GM18511 (cell line): ENCODE measurements around the gene ADAMTS19.

Experiments used
- ATAC-seq: cut with Tn5 transposase; IDR thresholded peaks from one replicate; pipeline ENCODE4 v1.9.1; 2021; ENCODE audit warnings: mild to moderate bottlenecking, moderate library complexity; ENCODE audit not compliant: unreplicated experiment

The ADAMTS19 gene

DNA sequence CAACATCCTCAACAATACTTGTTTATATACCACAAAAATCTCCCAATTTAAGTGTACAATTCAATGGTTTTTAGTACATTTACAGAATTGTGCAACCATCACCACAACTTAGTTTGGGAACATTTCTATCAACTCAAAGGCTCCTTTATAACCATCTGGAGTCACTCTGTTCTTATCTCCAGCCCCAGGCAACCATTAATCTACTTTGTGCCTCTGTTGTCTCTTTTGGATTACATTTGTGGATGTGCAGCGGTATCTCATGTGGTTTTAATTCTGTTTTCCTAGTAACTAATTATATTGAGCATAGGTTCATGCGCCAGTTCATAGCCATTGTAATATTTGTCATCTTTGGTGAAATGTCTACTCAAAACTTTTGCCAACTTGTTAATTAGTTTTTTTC is 14.4 kb downstream of the ADAMTS19 start:
- no peak for ATAC-seq

DNA sequence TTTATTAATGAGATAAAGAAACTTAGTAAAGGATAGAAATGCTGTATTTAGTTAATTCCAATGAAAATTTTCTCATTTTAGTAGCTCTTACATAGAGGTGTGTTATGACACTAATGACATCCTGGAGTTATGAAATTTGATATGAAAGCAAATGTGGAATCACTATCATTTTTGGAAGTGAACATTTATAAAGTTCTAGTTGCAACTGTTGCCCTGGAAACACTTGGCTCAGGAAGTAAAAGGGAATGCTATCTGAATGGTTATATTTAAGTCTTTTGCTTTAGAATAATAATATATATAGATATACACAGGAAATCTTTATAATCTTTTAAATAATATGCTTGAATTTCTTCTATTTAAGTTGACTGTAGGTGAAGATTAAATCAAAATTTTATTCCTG is 16.7 kb downstream of the ADAMTS19 start:
- ATAC-seq, result no peak

DNA sequence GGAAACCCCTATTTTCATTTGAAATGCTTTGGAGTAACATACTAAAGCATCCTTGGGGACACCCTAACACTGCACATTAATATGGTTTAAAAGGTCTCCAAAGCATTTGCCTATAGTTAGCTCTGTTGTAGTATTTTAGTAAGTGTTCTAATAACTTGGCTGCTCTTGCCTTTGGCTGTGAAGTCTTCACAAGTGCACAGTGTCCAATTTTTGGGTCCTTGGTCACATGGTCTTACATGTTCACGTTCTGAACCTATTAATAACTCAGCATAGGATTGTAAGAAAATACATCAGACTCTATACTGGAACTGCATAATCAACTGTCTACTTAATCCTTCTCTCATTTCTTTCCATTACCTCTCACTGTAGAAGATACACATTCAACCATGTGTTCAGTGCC is 17.4 kb downstream of the ADAMTS19 start:
- no peak for ATAC-seq

- no peak for ATAC-seq
Observed at GRCh38 chr5:129481161-129481560, 21.1 kb downstream of the ADAMTS19 start.

GRCh38 chr5:129496421-129496820 is 36.3 kb downstream of the ADAMTS19 start:
- no peak for ATAC-seq

GRCh38 chr5:129496864-129497595 is 36.9 kb downstream of the ADAMTS19 start:
- no peak for ATAC-seq

DNA sequence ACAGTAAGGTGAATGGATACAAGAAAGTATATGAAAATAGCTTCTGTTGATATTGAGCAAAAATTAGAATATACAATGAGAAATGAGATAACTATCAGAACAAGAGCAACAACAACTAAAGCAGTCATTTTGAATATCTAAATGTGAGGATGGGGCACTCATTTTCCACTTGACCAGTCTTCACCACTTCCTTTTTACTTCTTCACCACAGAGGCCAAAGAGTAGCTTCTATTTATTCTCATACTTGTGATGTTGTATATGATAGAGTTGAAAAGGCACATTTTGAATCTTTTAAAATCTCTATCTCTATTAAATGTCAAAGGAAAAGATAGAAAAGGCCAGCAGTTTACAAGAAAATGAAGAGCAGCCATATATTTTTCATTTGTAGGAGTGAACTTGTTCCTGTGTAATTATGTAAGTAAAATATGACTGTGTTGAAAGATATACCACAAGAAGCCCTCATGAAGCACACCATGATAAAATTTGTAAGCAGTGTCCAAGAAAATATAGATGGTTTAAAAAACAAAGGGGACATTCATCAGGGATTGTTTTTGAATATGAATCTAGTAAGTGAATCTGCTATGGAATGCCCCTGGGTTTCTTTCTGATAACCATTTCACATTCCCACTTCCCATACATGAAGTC is 39.2 kb downstream of the ADAMTS19 start:
- ATAC-seq, result peak; percentile 77

GRCh38 chr5:129500101-129500500 is 40.0 kb downstream of the ADAMTS19 start:
- ATAC-seq, result no peak

GRCh38 chr5:129506086-129506485 is 46.0 kb downstream of the ADAMTS19 start:
- ATAC-seq, result no peak

DNA sequence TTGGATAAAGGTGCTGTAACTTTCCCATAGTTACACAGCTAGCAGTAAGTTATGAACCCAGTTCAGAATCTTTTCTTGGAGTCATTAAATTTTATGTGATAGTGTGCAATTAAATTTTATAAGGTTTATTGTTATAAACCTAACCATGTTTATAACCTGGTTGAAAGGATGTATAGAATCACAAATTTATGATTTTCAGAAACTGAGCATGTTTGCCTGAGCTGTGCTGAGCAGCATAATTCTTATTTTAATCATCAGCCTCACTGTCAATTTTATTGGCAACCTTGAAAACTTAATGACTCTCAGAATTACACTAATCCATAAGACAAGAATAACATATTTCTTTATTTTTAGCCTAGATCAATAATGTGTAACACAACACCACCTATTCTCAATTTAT is 46.9 kb downstream of the ADAMTS19 start:
- no peak for ATAC-seq

GRCh38 chr5:129507527-129507926 is 47.4 kb downstream of the ADAMTS19 start:
- ATAC-seq, result no peak

GRCh38 chr5:129508606-129509005 is 48.5 kb downstream of the ADAMTS19 start:
- ATAC-seq, result no peak

DNA sequence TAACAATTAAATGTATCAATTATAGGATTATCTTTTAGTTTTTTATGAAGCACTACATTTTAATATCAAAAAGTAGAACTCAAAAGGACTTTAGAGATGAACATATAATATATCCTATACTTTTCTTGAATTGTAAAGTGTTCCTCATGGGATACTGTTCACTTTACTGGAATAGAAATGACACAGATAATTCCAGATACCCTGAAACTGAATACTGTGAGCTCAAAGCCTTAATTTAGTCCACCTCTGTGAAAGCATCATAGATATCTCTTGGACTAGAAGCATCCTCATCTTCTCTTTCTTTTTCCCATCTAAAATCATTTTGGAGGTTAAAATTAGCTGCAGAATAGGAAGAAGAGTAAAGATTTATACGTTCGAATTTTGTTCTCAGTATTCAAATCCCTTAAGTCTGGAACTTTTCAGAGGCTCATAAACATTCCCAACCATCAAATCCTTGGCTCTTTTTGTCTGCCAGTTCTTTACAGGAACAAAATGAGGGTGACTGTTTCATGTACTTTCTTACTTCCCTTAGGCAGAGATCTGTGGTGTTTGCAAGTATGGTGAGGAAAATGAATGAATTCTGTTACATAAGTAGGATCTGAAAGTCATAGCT is 49.4 kb downstream of the ADAMTS19 start:
- no peak for ATAC-seq

DNA sequence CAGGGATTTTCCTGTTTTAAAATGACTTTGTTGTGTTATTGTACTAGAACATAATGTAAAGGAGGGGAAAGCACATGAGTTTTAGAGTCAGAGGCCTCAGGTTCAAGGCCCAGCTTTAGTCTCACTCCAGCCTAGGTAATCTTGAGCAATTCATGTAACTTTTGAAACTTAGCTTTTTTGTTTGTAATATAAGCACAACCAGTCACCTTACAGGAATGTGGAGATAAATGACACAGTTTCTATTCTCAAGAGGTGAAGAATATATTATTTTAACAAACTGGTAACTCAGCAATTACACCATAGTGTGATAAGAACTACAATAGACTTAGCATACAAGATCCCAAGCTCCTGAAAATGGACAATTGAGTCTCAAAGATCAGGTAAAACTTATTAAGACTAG is 51.2 kb downstream of the ADAMTS19 start:
- ATAC-seq, result no peak

DNA sequence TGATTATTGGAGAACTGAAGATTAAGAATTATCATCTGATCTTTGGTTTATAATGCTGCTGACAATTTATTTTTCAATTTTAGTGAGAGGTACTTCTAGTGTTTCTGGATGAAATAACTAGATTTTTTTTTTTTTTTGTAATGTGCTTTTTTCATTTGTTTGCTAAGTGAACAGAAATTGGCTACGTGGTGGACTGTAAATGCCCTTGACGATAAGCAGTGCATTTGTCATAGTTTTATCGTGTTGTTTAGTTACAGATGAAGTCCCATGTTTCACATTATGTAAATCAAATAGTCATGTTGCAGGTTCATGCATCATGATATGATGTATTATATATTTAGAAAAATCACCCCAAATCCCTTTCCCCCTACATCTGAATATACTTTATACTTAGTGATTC is 81.0 kb downstream of the ADAMTS19 start:
- ATAC-seq, result no peak

DNA sequence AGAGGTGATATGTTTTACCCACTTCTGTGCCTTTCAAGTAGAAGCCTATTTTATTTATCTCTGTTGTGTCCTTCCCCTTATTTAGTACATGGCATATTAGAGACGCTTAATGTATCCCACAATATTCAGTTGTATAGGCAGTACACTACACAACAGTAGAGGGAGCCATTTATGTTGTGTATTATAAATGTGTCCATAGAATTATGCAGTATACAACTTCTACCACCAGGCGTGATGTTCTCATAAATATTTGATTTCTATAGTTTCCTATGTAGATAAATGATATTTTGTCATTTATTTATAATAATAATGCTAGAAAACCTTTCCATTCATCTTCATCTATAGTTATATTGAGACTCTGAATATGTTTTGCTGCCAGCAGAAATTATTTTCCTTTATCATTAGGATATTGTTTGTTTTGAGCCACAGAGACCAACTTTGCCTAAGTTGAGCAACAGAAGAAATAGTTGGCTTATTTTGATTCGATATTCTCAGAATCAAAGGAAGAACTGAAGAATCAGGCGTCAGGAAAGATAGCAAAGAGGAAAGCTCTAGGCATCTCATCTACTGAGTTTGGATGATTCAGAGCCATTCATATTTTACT is 81.7 kb downstream of the ADAMTS19 start:
- no peak for ATAC-seq

DNA sequence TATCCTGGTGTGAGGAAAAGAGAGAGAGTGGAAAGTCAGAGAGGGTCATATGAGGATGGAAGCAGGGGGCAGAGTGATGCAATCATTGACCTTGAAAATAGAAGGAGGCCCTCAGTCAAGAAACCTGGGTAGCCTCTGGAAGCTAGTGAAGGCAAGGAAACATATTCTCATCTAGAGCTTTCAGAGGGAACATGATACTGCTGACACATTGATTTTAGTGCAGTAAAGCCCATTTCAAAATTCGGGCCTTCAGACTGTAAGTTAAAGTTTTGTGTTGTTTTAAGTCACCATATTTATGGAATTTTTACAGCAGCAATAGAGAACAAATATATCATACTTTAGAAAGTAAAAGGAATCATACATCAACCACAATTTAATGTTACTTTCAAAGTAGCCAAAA is 87.0 kb downstream of the ADAMTS19 start:
- ATAC-seq, result no peak

DNA sequence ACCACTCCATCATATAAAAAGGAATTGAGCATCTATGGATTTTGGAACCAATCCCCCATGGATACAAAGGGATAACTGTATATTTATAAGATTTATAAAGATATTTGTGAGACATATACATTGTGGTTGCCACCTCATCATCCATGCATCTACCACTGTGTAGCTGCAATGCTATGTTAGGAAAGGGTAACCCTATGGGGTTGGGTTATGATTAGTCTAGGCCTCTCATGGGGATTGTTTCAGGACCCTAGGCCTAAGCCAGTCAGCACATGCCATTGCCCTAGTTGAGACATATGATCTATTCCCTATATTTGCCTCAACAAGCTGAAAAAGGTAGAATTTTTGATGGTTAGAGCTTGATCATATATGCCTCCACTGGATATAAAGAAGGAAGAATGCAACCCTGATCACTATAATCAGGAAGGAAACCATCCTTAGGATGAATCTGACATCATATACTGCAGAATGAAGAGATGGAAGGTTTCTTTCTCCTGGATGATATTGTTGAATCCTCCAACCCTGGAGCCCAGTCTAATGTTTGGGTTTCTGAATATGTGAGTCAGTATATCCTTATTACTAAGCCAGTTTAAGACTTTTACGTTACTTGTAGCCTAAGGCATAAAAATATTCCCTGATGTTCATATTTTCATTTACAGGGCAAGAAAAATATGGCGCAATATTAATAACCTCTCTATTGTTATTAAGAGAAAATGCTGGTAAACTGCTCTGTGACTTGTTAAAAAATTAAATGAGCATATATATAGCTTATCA is 94.2 kb downstream of the ADAMTS19 start:
- ATAC-seq, result no peak

DNA sequence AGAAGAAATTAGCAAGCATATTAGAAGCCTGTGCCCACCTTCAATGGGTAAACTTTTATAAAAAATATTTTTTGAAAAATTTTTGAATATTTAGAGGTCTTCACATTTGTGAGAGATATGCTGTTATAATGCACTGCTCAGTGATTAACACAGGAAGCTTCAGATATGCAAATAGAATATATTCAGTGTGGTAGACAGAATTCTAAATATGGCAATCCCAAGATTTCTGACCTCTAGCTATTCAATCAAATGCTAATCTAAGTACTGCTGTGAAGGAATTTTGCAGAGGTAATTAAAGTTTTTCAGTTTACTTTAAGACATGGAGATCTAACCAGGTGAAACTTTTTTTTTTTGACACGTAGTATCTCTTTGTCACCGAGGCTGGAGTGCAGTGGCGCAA is 103.5 kb downstream of the ADAMTS19 start:
- no peak for ATAC-seq

DNA sequence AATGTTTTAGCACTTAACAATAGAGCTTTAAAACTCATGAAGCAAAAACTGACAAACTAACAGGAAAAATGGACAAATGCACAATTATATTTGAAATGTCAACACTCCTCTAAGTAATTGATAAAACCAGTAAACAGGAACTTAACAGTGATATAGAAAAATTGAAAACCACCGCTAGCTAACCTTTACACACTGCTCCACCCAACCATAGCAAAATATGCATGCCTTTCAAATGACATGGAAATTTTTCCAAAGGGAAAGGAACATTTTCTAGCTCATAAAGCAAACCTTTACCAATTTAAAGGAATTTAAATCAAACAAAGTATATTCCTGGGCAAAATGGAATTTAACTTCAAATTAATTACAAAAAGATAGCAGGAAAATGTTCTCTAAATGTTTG is 109.2 kb downstream of the ADAMTS19 start:
- no peak for ATAC-seq

- no peak for ATAC-seq
Observed at GRCh38 chr5:129572060-129572459, 112.0 kb downstream of the ADAMTS19 start.
